HG03520 (cell line): ENCODE results near the gene RTN1.
A peak's percentile ranks its signal among the peaks of the same experiment; 100 is the strongest.

ENCODE experiments used
- ATAC-seq: cut with Tn5 transposase; IDR thresholded peaks from one replicate; pipeline ENCODE4 v1.9.1; 2021; ENCODE audit warnings: mild to moderate bottlenecking, moderate library complexity; ENCODE audit not compliant: unreplicated experiment

Gene RTN1

GRCh38 chr14:59576332-59577294, 294.0 kb downstream of the RTN1 start, which contains the start of gene CCDC175:
CCDC175 (minus strand) TSS chr14:59576812; CDS start chr14:59576775, 37 bp downstream.
- ATAC-seq: peak; percentile 99

GRCh38 chr14:59570122-59570521, 300.5 kb downstream of the RTN1 start:
- ATAC-seq: no peak

DNA sequence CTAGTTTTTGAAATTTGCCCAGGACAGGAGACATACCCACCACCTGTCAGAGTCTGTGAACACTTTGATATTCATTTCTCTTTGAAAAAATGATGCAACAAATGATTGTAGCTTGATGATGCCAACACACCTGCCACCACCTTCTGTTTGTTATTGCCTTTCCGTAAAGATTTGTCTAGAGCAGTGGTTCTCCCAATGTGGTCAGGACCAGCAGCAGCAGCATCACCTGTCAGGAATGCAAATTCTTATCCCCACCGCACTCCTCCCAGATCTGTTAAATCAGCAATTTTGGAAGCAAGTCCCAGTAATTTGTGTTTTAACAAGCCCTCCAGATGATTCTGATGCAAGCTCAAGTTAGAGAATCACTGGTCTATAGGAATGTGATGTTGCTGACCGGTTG, 303.9 kb downstream of the RTN1 start:
- ATAC-seq: no peak

DNA sequence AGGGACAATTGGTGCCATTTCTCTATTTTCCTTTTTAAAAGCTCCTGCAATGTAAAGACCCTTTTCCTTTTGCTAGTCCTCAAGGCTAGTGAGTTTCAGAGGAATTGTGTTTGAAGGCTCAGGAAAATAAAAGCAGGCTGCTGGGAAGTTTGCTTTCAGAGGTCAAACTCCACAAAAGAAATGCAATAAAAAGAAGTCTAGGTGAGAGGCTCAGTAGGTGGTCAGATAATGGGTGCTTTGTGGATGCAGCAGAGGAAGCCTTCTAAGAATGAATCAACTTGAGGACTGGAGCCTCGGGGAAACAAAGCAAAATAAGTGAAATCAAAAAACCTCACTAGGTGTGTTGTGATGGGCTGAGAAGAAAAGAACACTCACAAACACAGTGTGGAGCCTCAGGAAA, 304.3 kb downstream of the RTN1 start:
- no peak for ATAC-seq

DNA sequence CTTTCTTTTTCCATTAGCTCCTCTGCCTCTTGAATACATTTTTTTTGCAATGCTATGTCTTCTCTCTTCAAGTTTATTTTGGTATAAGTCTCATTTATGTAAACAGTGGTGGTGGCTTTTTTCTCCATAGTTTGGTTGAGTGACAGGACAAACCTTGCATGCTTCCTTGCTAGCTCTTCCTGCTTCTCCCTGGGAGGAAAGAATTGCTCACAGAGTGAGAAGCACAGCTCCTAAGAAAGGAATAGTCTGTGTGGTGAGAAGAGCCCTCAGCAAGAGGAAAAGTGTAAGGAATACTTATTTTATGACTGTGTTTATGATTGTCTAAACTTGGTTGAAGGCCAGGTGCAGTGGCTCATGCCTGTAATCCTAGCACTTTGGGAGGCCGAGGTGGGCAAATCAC, 305.5 kb downstream of the RTN1 start:
- no peak for ATAC-seq

GRCh38 chr14:59564366-59564765, 306.2 kb downstream of the RTN1 start:
- no peak for ATAC-seq

DNA sequence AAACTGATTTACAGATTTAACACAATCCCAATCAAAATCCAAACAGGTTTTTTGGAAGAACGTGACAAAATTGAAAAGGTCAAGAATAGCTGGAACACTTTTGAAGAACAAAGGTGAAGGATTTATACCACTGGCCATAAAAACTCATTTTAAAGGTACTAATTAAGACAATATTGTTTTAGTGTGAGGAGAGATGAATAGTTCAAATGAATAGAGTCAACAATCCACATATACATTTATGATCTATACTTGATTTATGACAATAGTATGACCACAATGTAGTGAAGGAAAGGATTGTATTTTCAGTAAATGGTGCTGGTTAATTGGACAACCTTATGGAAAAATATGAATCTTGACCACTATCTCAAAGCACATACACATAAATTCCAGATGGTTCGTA, 323.3 kb downstream of the RTN1 start:
- no peak for ATAC-seq
